K562 (cell line): Measurements from ENCODE around the gene ZNF276. TPM values are rescaled to one million over a fixed set of nuclear protein-coding genes. Genes with fewer than 3 reads are reported as not detected.

Experiments used
- GATAD2A ChIP-seq: fragments of 450-650 bp; IDR thresholded peaks from 2 replicates; pipeline ENCODE4 v1.6.1; 2017
- KLF13 ChIP-seq: fragments of 450-650 bp; IDR thresholded peaks from 2 replicates; pipeline ENCODE4 v1.6.1; 2016; ENCODE audit warnings: missing genetic modification characterization, low read depth, mild to moderate bottlenecking, missing compliant biosample characterization, moderate library complexity, borderline replicate concordance
- L3MBTL2 ChIP-seq: fragments of 450-650 bp; IDR thresholded peaks from 2 replicates; pipeline ENCODE4 v1.6.1; 2016; ENCODE audit warnings: mild to moderate bottlenecking, moderate library complexity
- MCM2 ChIP-seq: fragments of 450-650 bp; IDR thresholded peaks from 2 replicates; pipeline ENCODE4 v1.6.1; 2017; ENCODE audit warnings: low read depth, mild to moderate bottlenecking
- PHF8 ChIP-seq: fragments of 200-600 bp; sonication (generic); IDR thresholded peaks from 2 replicates; pipeline ENCODE4 v1.6.1; 2012; ENCODE audit warnings: mixed run types, mild to moderate bottlenecking, inconsistent platforms, low read length, moderate library complexity, borderline replicate concordance
- SMAD2 ChIP-seq: fragments of 150-350 bp; IDR thresholded peaks from 2 replicates; pipeline ENCODE4 v1.6.1; 2014; ENCODE audit warnings: low read depth, mild to moderate bottlenecking, low read length
- polyA plus RNA-seq, 8 experiments: library from polyadenylated mRNA; depleted of rRNA in 4 of 8; stranded (reverse) in 5 of 8; unstranded in 3 of 8; fragments of >200 nt; fragmentation: Nextera tagmentation in 2 of 8; fragmentation: Illumina TruSeq in 1 of 8; extraction: Ambion mirVana in 2 of 8; extraction: Trizol in 1 of 8; gene quantifications; 2 replicates each; pipeline versions ENCODE4 v1.2.1 to v1.2.3, GENCODE V29; 2011 to 2014; ENCODE audit warnings: inconsistent platforms in 1 of 8, missing spikeins in 1 of 8
- total RNA-seq, 7 experiments: library from RNA; depleted of rRNA in 6 of 7; stranded (reverse); fragments of >200 nt in 6 of 7; fragmentation: Illumina TruSeq in 2 of 7; extraction: Trizol in 2 of 7; gene quantifications; 2 replicates each; pipeline versions ENCODE4 v1.2.1 to v1.2.3, GENCODE V29; 2011 to 2021; ENCODE audit warnings: low replicate concordance in 1 of 7
- TF ChIP-seq, protein P1 (sequence below): fragments of 250-450 bp; sonication (Bioruptor Pico); IDR thresholded peaks from 2 replicates; pipeline ENCODE4 v1.5.0; 2021; ENCODE audit warnings: mild to moderate bottlenecking, borderline replicate concordance
- TF ChIP-seq, protein P2 (sequence below): fragments of 250-450 bp; sonication (Bioruptor Pico); IDR thresholded peaks from 2 replicates; pipeline ENCODE4 v1.8.0; 2021; ENCODE audit warnings: mild to moderate bottlenecking, moderate library complexity
- TF ChIP-seq, protein P3 (sequence below): fragments of 450-650 bp; IDR thresholded peaks from 2 replicates; pipeline ENCODE4 v1.6.1; 2016
- TF ChIP-seq, protein P4 (sequence below): fragments of 250-450 bp; sonication (Bioruptor Pico); IDR thresholded peaks from 2 replicates; pipeline ENCODE4 v1.4.0; 2020; ENCODE audit warnings: mild to moderate bottlenecking, moderate library complexity, borderline replicate concordance
- TF ChIP-seq, protein P5 (sequence below): fragments of 450-650 bp; IDR thresholded peaks from 2 replicates; pipeline ENCODE4 v1.7.0; 2016; ENCODE audit warnings: borderline replicate concordance
- TF ChIP-seq, protein P6 (sequence below), 2 experiments: fragments of 200-800 bp in 1 of 2; sonication (Bioruptor generic) in 1 of 2; sonication (generic) in 1 of 2; formaldehyde crosslinking in 1 of 2; IDR thresholded peaks in 1 of 2; conservative IDR thresholded peaks in 1 of 2; 2 replicates each; pipeline versions ENCODE4 v1.5.0 to v1.6.1; 2016 to 2020; ENCODE audit warnings: missing compliant biosample characterization in 1 of 2, missing genetic modification characterization in 1 of 2, missing genetic modification reagents in 1 of 2

ZNF276 gene
- total and polyA plus RNA-seq, 9 of the 15 experiments (the other 6 are each of a cell fraction or from before 2014, with no cell fraction given) = 0.49 to 43.9 (median 15.8) TPM

DNA sequence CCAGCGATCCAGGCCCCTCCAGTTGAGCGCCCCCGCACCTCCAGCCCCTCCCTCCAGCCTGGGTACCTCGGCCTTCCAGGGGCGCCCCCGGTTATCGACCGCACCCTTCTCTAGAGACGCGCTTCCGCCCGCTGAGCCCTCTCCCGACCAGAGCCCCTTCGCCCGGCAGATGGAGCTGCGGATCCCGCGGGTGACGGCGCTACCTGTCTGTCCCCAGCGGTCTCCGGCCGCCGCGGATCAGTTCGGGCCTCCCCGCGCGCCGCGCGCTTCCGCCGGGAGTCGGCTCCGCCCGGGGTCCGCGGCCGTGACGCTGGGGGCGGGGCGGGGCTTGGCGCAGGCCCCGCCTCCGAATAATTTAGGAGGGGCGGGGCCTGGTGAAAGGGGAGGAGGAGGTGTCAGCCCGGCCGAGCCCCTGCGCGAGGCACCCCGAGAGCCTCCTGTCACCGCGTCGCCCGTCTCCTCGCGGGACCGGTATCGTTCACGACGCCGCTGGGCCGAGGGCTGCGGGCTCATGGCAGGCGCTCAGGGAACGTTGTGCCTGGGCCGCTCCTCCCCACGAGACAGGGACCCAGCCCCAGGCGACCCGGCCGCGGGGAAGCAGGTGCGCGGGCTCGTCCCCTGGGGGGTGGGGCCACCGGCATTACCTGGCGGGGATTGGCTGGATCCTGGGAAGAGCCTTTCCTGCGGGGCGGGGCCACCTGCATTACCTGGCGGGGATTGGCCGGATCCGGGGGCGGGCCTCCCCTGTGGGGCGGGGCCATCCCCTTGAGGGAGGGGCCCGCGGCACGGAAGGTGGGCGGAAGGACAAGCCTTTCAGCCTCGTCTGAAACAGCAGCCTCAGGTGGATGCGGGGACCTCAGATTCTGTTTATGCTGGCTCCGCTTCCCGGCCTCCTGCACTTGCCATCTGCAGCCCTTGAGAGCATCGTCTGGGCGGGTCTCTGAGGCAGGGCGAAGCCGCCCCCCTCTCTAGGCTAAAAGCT is 19.6 kb upstream of the ZNF276 start, which contains the start of gene SPATA2L (continued):
- peak; percentile 97 for TF ChIP-seq L3MBTL2
- TF ChIP-seq, protein P1, sequence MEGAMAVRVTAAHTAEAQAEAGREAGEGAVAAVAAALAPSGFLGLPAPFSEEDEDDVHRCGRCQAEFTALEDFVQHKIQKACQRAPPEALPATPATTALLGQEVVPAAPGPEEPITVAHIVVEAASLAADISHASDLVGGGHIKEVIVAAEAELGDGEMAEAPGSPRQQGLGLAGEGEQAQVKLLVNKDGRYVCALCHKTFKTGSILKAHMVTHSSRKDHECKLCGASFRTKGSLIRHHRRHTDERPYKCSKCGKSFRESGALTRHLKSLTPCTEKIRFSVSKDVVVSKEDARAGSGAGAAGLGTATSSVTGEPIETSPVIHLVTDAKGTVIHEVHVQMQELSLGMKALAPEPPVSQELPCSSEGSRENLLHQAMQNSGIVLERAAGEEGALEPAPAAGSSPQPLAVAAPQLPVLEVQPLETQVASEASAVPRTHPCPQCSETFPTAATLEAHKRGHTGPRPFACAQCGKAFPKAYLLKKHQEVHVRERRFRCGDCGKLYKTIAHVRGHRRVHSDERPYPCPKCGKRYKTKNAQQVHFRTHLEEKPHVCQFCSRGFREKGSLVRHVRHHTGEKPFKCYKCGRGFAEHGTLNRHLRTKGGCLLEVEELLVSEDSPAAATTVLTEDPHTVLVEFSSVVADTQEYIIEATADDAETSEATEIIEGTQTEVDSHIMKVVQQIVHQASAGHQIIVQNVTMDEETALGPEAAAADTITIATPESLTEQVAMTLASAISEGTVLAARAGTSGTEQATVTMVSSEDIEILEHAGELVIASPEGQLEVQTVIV (CRISPR knock-in tag) = no peak
- no peak for TF ChIP-seq MCM2
- TF ChIP-seq, protein P2, sequence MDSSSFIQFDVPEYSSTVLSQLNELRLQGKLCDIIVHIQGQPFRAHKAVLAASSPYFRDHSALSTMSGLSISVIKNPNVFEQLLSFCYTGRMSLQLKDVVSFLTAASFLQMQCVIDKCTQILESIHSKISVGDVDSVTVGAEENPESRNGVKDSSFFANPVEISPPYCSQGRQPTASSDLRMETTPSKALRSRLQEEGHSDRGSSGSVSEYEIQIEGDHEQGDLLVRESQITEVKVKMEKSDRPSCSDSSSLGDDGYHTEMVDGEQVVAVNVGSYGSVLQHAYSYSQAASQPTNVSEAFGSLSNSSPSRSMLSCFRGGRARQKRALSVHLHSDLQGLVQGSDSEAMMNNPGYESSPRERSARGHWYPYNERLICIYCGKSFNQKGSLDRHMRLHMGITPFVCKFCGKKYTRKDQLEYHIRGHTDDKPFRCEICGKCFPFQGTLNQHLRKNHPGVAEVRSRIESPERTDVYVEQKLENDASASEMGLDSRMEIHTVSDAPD (CRISPR knock-in tag) = no peak
- TF ChIP-seq, protein P3, sequence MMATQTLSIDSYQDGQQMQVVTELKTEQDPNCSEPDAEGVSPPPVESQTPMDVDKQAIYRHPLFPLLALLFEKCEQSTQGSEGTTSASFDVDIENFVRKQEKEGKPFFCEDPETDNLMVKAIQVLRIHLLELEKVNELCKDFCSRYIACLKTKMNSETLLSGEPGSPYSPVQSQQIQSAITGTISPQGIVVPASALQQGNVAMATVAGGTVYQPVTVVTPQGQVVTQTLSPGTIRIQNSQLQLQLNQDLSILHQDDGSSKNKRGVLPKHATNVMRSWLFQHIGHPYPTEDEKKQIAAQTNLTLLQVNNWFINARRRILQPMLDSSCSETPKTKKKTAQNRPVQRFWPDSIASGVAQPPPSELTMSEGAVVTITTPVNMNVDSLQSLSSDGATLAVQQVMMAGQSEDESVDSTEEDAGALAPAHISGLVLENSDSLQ = peak; percentile 56
- TF ChIP-seq SMAD2 = no peak
- no peak for TF ChIP-seq KLF13 (tag)
- TF ChIP-seq, protein P4, sequence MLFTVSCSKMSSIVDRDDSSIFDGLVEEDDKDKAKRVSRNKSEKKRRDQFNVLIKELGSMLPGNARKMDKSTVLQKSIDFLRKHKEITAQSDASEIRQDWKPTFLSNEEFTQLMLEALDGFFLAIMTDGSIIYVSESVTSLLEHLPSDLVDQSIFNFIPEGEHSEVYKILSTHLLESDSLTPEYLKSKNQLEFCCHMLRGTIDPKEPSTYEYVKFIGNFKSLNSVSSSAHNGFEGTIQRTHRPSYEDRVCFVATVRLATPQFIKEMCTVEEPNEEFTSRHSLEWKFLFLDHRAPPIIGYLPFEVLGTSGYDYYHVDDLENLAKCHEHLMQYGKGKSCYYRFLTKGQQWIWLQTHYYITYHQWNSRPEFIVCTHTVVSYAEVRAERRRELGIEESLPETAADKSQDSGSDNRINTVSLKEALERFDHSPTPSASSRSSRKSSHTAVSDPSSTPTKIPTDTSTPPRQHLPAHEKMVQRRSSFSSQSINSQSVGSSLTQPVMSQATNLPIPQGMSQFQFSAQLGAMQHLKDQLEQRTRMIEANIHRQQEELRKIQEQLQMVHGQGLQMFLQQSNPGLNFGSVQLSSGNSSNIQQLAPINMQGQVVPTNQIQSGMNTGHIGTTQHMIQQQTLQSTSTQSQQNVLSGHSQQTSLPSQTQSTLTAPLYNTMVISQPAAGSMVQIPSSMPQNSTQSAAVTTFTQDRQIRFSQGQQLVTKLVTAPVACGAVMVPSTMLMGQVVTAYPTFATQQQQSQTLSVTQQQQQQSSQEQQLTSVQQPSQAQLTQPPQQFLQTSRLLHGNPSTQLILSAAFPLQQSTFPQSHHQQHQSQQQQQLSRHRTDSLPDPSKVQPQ (CRISPR knock-in tag) = no peak
- TF ChIP-seq PHF8 = peak; percentile 66; the same call in 1 of the 2 replicates
- TF ChIP-seq, protein P5, sequence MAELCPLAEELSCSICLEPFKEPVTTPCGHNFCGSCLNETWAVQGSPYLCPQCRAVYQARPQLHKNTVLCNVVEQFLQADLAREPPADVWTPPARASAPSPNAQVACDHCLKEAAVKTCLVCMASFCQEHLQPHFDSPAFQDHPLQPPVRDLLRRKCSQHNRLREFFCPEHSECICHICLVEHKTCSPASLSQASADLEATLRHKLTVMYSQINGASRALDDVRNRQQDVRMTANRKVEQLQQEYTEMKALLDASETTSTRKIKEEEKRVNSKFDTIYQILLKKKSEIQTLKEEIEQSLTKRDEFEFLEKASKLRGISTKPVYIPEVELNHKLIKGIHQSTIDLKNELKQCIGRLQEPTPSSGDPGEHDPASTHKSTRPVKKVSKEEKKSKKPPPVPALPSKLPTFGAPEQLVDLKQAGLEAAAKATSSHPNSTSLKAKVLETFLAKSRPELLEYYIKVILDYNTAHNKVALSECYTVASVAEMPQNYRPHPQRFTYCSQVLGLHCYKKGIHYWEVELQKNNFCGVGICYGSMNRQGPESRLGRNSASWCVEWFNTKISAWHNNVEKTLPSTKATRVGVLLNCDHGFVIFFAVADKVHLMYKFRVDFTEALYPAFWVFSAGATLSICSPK = no peak
- TF ChIP-seq, protein P6, sequence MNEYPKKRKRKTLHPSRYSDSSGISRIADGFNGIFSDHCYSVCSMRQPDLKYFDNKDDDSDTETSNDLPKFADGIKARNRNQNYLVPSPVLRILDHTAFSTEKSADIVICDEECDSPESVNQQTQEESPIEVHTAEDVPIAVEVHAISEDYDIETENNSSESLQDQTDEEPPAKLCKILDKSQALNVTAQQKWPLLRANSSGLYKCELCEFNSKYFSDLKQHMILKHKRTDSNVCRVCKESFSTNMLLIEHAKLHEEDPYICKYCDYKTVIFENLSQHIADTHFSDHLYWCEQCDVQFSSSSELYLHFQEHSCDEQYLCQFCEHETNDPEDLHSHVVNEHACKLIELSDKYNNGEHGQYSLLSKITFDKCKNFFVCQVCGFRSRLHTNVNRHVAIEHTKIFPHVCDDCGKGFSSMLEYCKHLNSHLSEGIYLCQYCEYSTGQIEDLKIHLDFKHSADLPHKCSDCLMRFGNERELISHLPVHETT (CRISPR knock-in tag; conservative IDR thresholded peaks at IDR 0.05 in 1 of 2, IDR thresholded peaks at IDR 0.05 in 1 of 2) = peak in 1 of 2 experiments; percentile 63; a peak in 2 of 4 replicates
- TF ChIP-seq GATAD2A = no peak
